NOMO-1 treated with dmso at 0.1 percent for 144 hours (cell line): ENCODE data around the gene MTARC2.
A peak's percentile ranks its signal among the peaks of the same experiment; 100 is the strongest.
"Not testable (repeated sequence)": the region's sequence is repeated elsewhere in the genome, so short reads cannot be mapped to it uniquely, and the experiment has no call there.

Source experiments
- DNase-seq: peaks from one replicate; lab custom pipeline; 2025; ENCODE audit not compliant: unreplicated experiment; lab: John Stamatoyannopoulos, UW

Gene MTARC2

GRCh38 chr1:220748089-220748934 is at the start of gene MTARC2:
MTARC2 (plus strand) TSS chr1:220748322; CDS start chr1:220748532, 210 bp downstream.
- peak; percentile 87 for DNase-seq

- DNase-seq: no peak
These were observed 49.5 kb upstream of the MTARC2 start for GRCh38 chr1:220698607-220699016.

- no peak for DNase-seq
These were observed 49.1 kb upstream of the MTARC2 start for GRCh38 chr1:220699044-220699443.

GRCh38 chr1:220700556-220701179 is 47.5 kb upstream of the MTARC2 start:
- no peak for DNase-seq

- peak; percentile 55 for DNase-seq
These were observed 46.1 kb upstream of the MTARC2 start for GRCh38 chr1:220701974-220702373.

- no peak for DNase-seq
These were observed 45.3 kb upstream of the MTARC2 start for GRCh38 chr1:220702733-220703270.

GRCh38 chr1:220703305-220703704 is 44.8 kb upstream of the MTARC2 start:
- DNase-seq: no peak

- DNase-seq: no peak
These were observed 42.3 kb upstream of the MTARC2 start for GRCh38 chr1:220705782-220706181.

- no peak for DNase-seq
These were observed 41.6 kb upstream of the MTARC2 start for GRCh38 chr1:220706480-220706879.

GRCh38 chr1:220707160-220707559 is 41.0 kb upstream of the MTARC2 start:
- DNase-seq: no peak

- DNase-seq: no peak
These were observed 39.9 kb upstream of the MTARC2 start for GRCh38 chr1:220708244-220708643.

GRCh38 chr1:220708936-220709801 is 39.0 kb upstream of the MTARC2 start:
- no peak for DNase-seq

GRCh38 chr1:220710333-220710732 is 37.8 kb upstream of the MTARC2 start:
- no peak for DNase-seq

GRCh38 chr1:220711056-220711809 is 36.9 kb upstream of the MTARC2 start:
- peak; percentile 75 for DNase-seq

- not testable (repeated sequence) for DNase-seq
These were observed 32.1 kb upstream of the MTARC2 start for GRCh38 chr1:220715986-220716385.

GRCh38 chr1:220717800-220718640 is 30.1 kb upstream of the MTARC2 start:
- DNase-seq: no peak

- DNase-seq: not testable (repeated sequence)
These were observed 26.9 kb upstream of the MTARC2 start for GRCh38 chr1:220721266-220721665.

- DNase-seq: no peak
These were observed 21.5 kb upstream of the MTARC2 start for GRCh38 chr1:220726634-220727033.

- DNase-seq: no peak
These were observed 20.6 kb upstream of the MTARC2 start for GRCh38 chr1:220727519-220727918.

GRCh38 chr1:220730486-220730885 is 17.6 kb upstream of the MTARC2 start:
- DNase-seq: no peak
